ENCODE data around the gene PLOD2. TPM values are rescaled to one million over a fixed set of nuclear protein-coding genes. Genes with fewer than 3 reads are reported as not detected.

The PLOD2 gene
- total and polyA plus RNA-seq, 9 of the 15 experiments (the other 6 are each of a cell fraction or from before 2014, with no cell fraction given): 0.18 to 1.5 (median 0.58) TPM

- no TSS peak for BruUV-seq (replicated peaks)
- Histone ChIP-seq H3K9me3 (replicated peaks; ENCODE audit: control insufficient read depth, insufficient read depth, low read depth, low read length) (no peaks in the 10 kb centered on the region), H3K4me1 (replicated peaks in 1 of 2; ENCODE audit: control insufficient read depth in 2 of 2, insufficient read depth in 2 of 2, low read length in 2 of 2) (peaks cover 0 to 9% of the 10 kb centered on the region in 2 experiments; a peak in 2 of 5 replicates), H2AFZ (ENCODE audit: low read depth, low read length) (no peak overlapping the region), H3K9ac (ENCODE audit: insufficient read depth in 1 of 2, low read depth in 2 of 2, low read length in 2 of 2) (no peak overlapping the region), H3K27me3 (ENCODE audit: control insufficient read depth in 2 of 2, insufficient read depth in 2 of 2, low read length in 2 of 2) (peaks cover 2 to 17% of the 10 kb centered on the region in 2 experiments; a peak in 3 of 5 replicates), H3K4me3 (no peak overlapping the region), H4K20me1 (replicated peaks; ENCODE audit: control insufficient read depth, insufficient read depth, low read length) (no peaks in the 10 kb centered on the region), H3K4me2 (ENCODE audit: insufficient read depth, low read length) (no peak overlapping the region), H3K9me1 (ENCODE audit: control insufficient read depth, insufficient read depth, low read length) (no peaks in the 10 kb centered on the region), H3K79me2 (ENCODE audit: control insufficient read depth, insufficient read depth, low read length) (no peaks in the 10 kb centered on the region), H3K36me3 (ENCODE audit: control insufficient read depth, insufficient read depth, low read length) (no peaks in the 10 kb centered on the region), H3K27ac (ENCODE audit: extremely low read depth, low read depth, low read length) (no peak overlapping the region)
- intact Hi-C loops (cut with micrococcal nuclease): no loop called here
- ATAC-seq: no peak
- DNase-seq (ENCODE audit: extremely low read depth in 1 of 4, low spot score in 3 of 4): no peak
- in situ Hi-C loops (cut with MboI): no loop called here
- FAIRE-seq: no peak
- POLR2A ChIA-PET: no interaction called here
- CTCF ChIA-PET (ENCODE audit: low intra/inter-chr PET ratio): no interaction called here
- TF ChIP-seq TCF7 (IDR thresholded peaks at IDR 0.05; ENCODE audit: borderline replicate concordance): no peak
- no peak for TF ChIP-seq PATZ1 (CRISPR knock-in tag; IDR thresholded peaks at IDR 0.05; ENCODE audit: borderline replicate concordance)
- no peak for TF ChIP-seq HOMEZ (CRISPR knock-in tag; IDR thresholded peaks at IDR 0.05)
- no peak for TF ChIP-seq HMGXB4 (CRISPR knock-in tag; IDR thresholded peaks at IDR 0.05)
- TF ChIP-seq SMARCA5 (IDR thresholded peaks at IDR 0.05): no peak
- TF ChIP-seq EP400 (IDR thresholded peaks at IDR 0.05): no peak
- TF ChIP-seq ZBTB1 (CRISPR knock-in tag; IDR thresholded peaks at IDR 0.05; ENCODE audit: borderline replicate concordance, low read depth): no peak
- no peak for TF ChIP-seq MAFF (IDR thresholded peaks at IDR 0.05; ENCODE audit: low read length)
- TF ChIP-seq CBX5 (IDR thresholded peaks at IDR 0.05; ENCODE audit: borderline replicate concordance, low read depth): no peak
- no peak for TF ChIP-seq HDAC3 (IDR thresholded peaks at IDR 0.05; ENCODE audit: borderline replicate concordance, partially characterized antibody)
- TF ChIP-seq ZNF639 (CRISPR knock-in tag; conservative IDR thresholded peaks at IDR 0.05 in 1 of 2, IDR thresholded peaks at IDR 0.05 in 1 of 2): no peak
- no peak for TF ChIP-seq HLTF (IDR thresholded peaks at IDR 0.05)
- no peak for TF ChIP-seq MNT (conservative IDR thresholded peaks at IDR 0.05)
- TF ChIP-seq MCM7 (IDR thresholded peaks at IDR 0.05): no peak
- no peak for TF ChIP-seq SRSF7 (optimal IDR thresholded peaks at IDR 0.05; ENCODE audit: low read depth, low read length)
Measured at GRCh38 chr3:146164506-146164905, 3.5 kb upstream of the PLOD2 start.
